ENCODE measurements around the gene DYNLT1. TPM values are rescaled to one million over a fixed set of nuclear protein-coding genes. Genes with fewer than 3 reads are reported as not detected.
"Not testable (repeated sequence)": the region's sequence is repeated elsewhere in the genome, so short reads cannot be mapped to it uniquely, and the experiment has no call there.

Gene DYNLT1
- total RNA-seq, 1 experiment from 2014 or later: 105 TPM

DNA sequence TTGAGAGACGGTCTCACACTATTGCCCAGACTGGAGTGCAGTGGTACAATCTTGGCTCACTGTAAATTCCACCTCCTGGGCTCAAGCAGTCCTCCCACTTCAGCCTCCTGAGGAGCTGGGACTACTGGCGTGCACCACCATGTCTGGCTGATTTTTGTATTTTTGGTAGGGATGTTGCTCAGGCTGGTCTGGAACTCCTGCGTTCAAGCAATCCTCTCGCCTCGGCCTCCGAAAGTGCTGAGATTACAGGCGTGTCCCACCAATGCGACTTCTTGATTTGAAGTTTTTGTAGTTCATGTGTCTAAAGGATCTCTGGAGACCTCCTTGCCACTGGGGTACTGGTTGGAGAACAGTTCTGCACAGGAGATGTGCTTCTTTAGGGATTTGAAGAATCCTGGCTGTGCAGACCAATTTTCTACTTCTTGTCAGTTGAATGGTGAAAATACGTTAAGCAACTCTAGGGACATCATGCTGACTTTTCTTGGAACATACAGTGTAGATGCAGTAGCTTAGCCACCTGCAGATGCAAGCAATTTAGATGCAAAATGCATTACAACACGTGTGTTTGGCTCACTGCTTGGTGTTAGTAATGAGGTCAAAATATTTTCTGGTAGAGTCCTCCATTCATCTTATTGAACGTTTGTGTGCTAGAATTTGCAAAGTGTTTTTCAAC is 33.5 kb upstream of the DYNLT1 start:
- Histone ChIP-seq H3K9me2 (ENCODE audit: insufficient read depth) (no peaks in the 10 kb centered on the region), H3K27me3 (ENCODE audit: insufficient read depth, low read depth) (no peaks in the 10 kb centered on the region), H3K79me2 (ENCODE audit: low read depth) (no peaks in the 10 kb centered on the region), H3K4me1 (replicated peaks; ENCODE audit: insufficient read depth) (peaks cover 21% of the 10 kb centered on the region), H2AFZ (no peak overlapping the region), H3K4me2 (peak overlapping the region; percentile 36), H3F3A (ENCODE audit: insufficient read depth, low read depth) (peaks cover 23% of the 10 kb centered on the region), H4K20me1 (ENCODE audit: insufficient read depth) (no peaks in the 10 kb centered on the region), H3K9me3 (ENCODE audit: insufficient read depth, low read depth) (no peaks in the 10 kb centered on the region), H3K27ac (peak overlapping the region; percentile 65), H3K4me3 (no peak overlapping the region), H3K36me3 (ENCODE audit: low read depth) (no peaks in the 10 kb centered on the region)
- TF ChIP-seq, protein P1, sequence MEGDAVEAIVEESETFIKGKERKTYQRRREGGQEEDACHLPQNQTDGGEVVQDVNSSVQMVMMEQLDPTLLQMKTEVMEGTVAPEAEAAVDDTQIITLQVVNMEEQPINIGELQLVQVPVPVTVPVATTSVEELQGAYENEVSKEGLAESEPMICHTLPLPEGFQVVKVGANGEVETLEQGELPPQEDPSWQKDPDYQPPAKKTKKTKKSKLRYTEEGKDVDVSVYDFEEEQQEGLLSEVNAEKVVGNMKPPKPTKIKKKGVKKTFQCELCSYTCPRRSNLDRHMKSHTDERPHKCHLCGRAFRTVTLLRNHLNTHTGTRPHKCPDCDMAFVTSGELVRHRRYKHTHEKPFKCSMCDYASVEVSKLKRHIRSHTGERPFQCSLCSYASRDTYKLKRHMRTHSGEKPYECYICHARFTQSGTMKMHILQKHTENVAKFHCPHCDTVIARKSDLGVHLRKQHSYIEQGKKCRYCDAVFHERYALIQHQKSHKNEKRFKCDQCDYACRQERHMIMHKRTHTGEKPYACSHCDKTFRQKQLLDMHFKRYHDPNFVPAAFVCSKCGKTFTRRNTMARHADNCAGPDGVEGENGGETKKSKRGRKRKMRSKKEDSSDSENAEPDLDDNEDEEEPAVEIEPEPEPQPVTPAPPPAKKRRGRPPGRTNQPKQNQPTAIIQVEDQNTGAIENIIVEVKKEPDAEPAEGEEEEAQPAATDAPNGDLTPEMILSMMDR (conservative IDR thresholded peaks at IDR 0.05): no peak
- no peak for TF ChIP-seq EZH2 (IDR thresholded peaks at IDR 0.05; ENCODE audit: low read depth)
- intact Hi-C loops (cut with micrococcal nuclease; ENCODE audit: unreplicated experiment): no loop called here
- ChIA-PET CTCF (no interaction called here), POLR2A (ENCODE audit: unreplicated experiment) (no interaction called here)
- DNase-seq: no peak
- no TSS peak for BruUV-seq (replicated peaks)

DNA sequence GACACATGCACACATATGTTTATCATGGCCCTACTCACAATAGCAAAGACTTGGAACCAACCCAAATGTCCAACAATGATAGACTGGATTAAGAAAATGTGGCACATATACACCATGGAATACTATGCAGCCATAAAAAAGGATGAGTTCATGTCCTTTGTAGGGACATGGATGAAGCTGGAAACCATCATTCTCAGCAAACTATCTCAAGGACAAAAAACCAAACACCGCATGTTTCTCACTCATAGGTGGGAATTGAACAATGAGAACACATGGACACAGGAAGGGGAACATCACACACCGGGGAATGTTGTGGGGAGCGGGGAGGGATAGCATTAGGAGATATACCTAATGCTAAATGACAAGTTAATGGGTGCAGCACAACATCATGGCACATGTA is 32.6 kb upstream of the DYNLT1 start:
- H3K27me3 ChIP-seq (ENCODE audit: insufficient read depth, low read depth); BruUV-seq (replicated peaks); CTCF ChIA-PET; H3K4me3 ChIP-seq; H3K9me2 ChIP-seq (ENCODE audit: insufficient read depth); H3K27ac ChIP-seq; H3K36me3 ChIP-seq (ENCODE audit: low read depth); H3K4me2 ChIP-seq; H4K20me1 ChIP-seq (ENCODE audit: insufficient read depth); H3K79me2 ChIP-seq (ENCODE audit: low read depth); H2AFZ ChIP-seq; DNase-seq; intact Hi-C loops (cut with micrococcal nuclease; ENCODE audit: unreplicated experiment); POLR2A ChIA-PET (ENCODE audit: unreplicated experiment); H3K9me3 ChIP-seq (ENCODE audit: insufficient read depth, low read depth): not testable (repeated sequence)
- peaks cover 21% of the 10 kb centered on the region for H3K4me1 ChIP-seq (replicated peaks; ENCODE audit: insufficient read depth)
- peaks cover 23% of the 10 kb centered on the region for H3F3A ChIP-seq (ENCODE audit: insufficient read depth, low read depth)

DNA sequence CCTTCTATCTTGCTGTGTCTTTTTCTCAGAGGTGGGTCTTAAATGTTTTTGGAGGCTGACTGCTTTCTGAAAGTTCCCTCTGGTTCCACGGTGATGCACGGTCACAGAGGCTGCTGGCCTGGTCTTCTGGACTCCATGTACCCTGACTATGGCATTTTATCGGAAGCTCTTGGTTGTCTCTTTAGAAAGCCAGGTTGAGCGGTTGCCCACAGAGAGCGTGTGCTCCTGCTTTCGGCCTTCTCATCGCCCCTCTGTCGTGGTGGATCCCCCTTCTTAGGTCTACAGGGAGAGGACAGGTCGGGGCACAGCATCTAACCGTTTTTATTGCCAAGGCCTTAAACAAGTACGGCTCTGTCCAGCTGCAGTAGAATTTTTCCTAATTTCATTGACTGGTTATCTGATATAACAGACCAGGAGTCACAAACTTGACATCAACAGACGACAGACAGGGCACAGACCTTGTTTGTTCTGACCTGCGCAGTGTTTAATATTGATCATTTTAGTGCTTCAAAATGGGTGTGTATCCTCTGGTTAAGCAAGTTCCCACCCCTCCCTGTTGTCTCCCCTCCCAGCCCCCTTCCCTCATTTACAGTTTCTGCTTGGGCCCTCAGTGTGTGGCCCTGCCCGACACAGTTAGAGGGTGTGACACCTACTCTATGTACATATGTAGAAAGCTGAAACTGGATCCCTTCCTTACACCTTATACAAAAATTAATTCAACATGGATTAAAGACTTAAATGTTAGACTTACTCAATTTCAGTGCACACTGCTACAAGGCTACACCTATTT is 30.0 kb upstream of the DYNLT1 start:
- no peaks in the 10 kb centered on the region for H3K79me2 ChIP-seq (ENCODE audit: low read depth)
- peaks cover 27% of the 10 kb centered on the region for H3K4me1 ChIP-seq (replicated peaks; ENCODE audit: insufficient read depth)
- no TSS peak for BruUV-seq (replicated peaks)
- TF ChIP-seq, protein P1 (conservative IDR thresholded peaks at IDR 0.05): no peak
- no peaks in the 10 kb centered on the region for H3K9me3 ChIP-seq (ENCODE audit: insufficient read depth, low read depth)
- H3K36me3 ChIP-seq (ENCODE audit: low read depth): no peaks in the 10 kb centered on the region
- no peak overlapping the region for H3K27ac ChIP-seq
- H4K20me1 ChIP-seq (ENCODE audit: insufficient read depth): no peaks in the 10 kb centered on the region
- no peak overlapping the region for H2AFZ ChIP-seq
- no peaks in the 10 kb centered on the region for H3K9me2 ChIP-seq (ENCODE audit: insufficient read depth)
- H3K27me3 ChIP-seq (ENCODE audit: insufficient read depth, low read depth): no peaks in the 10 kb centered on the region
- DNase-seq: no peak
- CTCF ChIA-PET: no interaction called here
- H3F3A ChIP-seq (ENCODE audit: insufficient read depth, low read depth): peaks cover 20% of the 10 kb centered on the region
- H3K4me3 ChIP-seq: no peak overlapping the region
- H3K4me2 ChIP-seq: no peak overlapping the region
- POLR2A ChIA-PET (ENCODE audit: unreplicated experiment): no interaction called here
- intact Hi-C loops (cut with micrococcal nuclease; ENCODE audit: unreplicated experiment): no loop called here

Measured in PC-9 (cell line).